Ascending aorta (tissue), 2 donors: Measurements from ENCODE around the gene CD79A. TPM values are rescaled to one million over a fixed set of nuclear protein-coding genes. Genes with fewer than 3 reads are reported as not detected.

Experiments used
- DNase-seq, 2 donors: peaks; one replicate each; pipeline ENCODE4 v3.0.0-alpha.2; 2019; ENCODE audit warnings: low spot score in 2 of 2
- H3K27ac ChIP-seq, 2 donors: fragments of 200-600 bp; sonication (generic); one replicate each; pipeline ENCODE4 v1.5.1; 2016 to 2017; ENCODE audit warnings: mild to moderate bottlenecking in 1 of 2
- H3K27me3 ChIP-seq: fragments of 200-600 bp; sonication (generic); one replicate; pipeline ENCODE4 v1.5.1; 2017
- H3K36me3 ChIP-seq, 2 donors: fragments of 200-600 bp; sonication (generic); one replicate each; pipeline ENCODE4 v1.5.1; 2016
- H3K4me1 ChIP-seq, 2 donors: fragments of 200-600 bp; sonication (generic); one replicate each; pipeline ENCODE4 v1.5.1; 2016 to 2017; ENCODE audit warnings: mild to moderate bottlenecking in 1 of 2
- H3K4me3 ChIP-seq, 2 donors: fragments of 200-600 bp; sonication (generic); one replicate each; pipeline ENCODE4 v1.5.1; 2016 to 2017; ENCODE audit warnings: mild to moderate bottlenecking in 1 of 2
- H3K9me3 ChIP-seq, 2 donors: fragments of 200-600 bp; sonication (generic); one replicate each; pipeline ENCODE4 v1.5.1; 2016
- CTCF ChIP-seq, 3 experiments: fragments of 200-600 bp in 2 of 3; fragments of 450-650 bp in 1 of 3; sonication (generic) in 2 of 3; IDR thresholded peaks; one replicate each; pipeline ENCODE4 v1.5.1; 2016 to 2019; ENCODE audit warnings: antibody characterized with exemption in 3 of 3, mild to moderate bottlenecking in 1 of 3, moderate library complexity in 1 of 3
- intact Hi-C: fragments of 100-400 bp; cut with DNase I; formaldehyde crosslinking; loops from one replicate; pipeline ENCODE4 v1.15.1; 2023
- total RNA-seq: library from RNA; depleted of rRNA; stranded (reverse); fragments of >200 nt; gene quantifications from one replicate; pipeline ENCODE4 v1.1.0, GENCODE V29; 2016

CD79A gene
- total RNA-seq, 1 donor from 2014 or later: not detected

GRCh38 chr19:41889896-41890295, 12.8 kb downstream of the CD79A start:
- Histone ChIP-seq H3K4me1 (peaks cover 7 to 8% of the 10 kb centered on the region in 2 donors), H3K4me3 (no peak overlapping the region), H3K36me3 (peaks cover 22 to 36% of the 10 kb centered on the region in 2 donors), H3K27ac (no peak overlapping the region), H3K9me3 (no peaks in the 10 kb centered on the region), H3K27me3 (no peaks in the 10 kb centered on the region)
- DNase-seq: no peak
- no peak for TF ChIP-seq CTCF (IDR thresholded peaks at IDR 0.05)
- intact Hi-C loops: no loop called here

- TF ChIP-seq CTCF (IDR thresholded peaks at IDR 0.05): no peak
- H3K36me3 ChIP-seq: peaks cover 31 to 47% of the 10 kb centered on the region in 2 donors
- intact Hi-C loops: no loop called here
- H3K4me1 ChIP-seq: peaks cover 0 to 3% of the 10 kb centered on the region in 2 donors
- no peaks in the 10 kb centered on the region for H3K27me3 ChIP-seq
- no peaks in the 10 kb centered on the region for H3K9me3 ChIP-seq
- H3K27ac ChIP-seq: no peak overlapping the region
- H3K4me3 ChIP-seq: no peak overlapping the region
- DNase-seq: no peak
Measured at GRCh38 chr19:41890936-41891335, 13.9 kb downstream of the CD79A start.

- H3K9me3 ChIP-seq: no peaks in the 10 kb centered on the region
- H3K4me3 ChIP-seq: no peak overlapping the region
- H3K27me3 ChIP-seq: no peaks in the 10 kb centered on the region
- TF ChIP-seq CTCF (IDR thresholded peaks at IDR 0.05): no peak
- H3K36me3 ChIP-seq: peaks cover 42 to 57% of the 10 kb centered on the region in 2 donors
- DNase-seq: no peak
- H3K27ac ChIP-seq: no peak overlapping the region
- H3K4me1 ChIP-seq: no peaks in the 10 kb centered on the region
- intact Hi-C loops: no loop called here
Measured at GRCh38 chr19:41892173-41892902, 15.3 kb downstream of the CD79A start.

GRCh38 chr19:41893899-41894298, 16.8 kb downstream of the CD79A start:
- no peak for TF ChIP-seq CTCF (IDR thresholded peaks at IDR 0.05)
- no peak overlapping the region for H3K27ac ChIP-seq
- no peak for DNase-seq
- H3K9me3 ChIP-seq: no peaks in the 10 kb centered on the region
- peaks cover 58 to 66% of the 10 kb centered on the region in 2 donors for H3K36me3 ChIP-seq
- no peak overlapping the region for H3K4me3 ChIP-seq
- H3K4me1 ChIP-seq: no peaks in the 10 kb centered on the region
- intact Hi-C loops: no loop called here
- H3K27me3 ChIP-seq: no peaks in the 10 kb centered on the region

- intact Hi-C loops: no loop called here
- no peaks in the 10 kb centered on the region for H3K4me1 ChIP-seq
- no peaks in the 10 kb centered on the region for H3K27me3 ChIP-seq
- no peak for DNase-seq
- TF ChIP-seq CTCF (IDR thresholded peaks at IDR 0.05): no peak
- no peak overlapping the region for H3K27ac ChIP-seq
- H3K4me3 ChIP-seq: no peak overlapping the region
- H3K36me3 ChIP-seq: peaks cover 59 to 66% of the 10 kb centered on the region in 2 donors
- H3K9me3 ChIP-seq: no peaks in the 10 kb centered on the region
Measured at GRCh38 chr19:41894350-41894749, 17.3 kb downstream of the CD79A start.
